NT2/D1 (cell line): ENCODE data around the gene SCAI.

Experiments
- DNase-seq: peaks from one replicate; pipeline ENCODE4 v3.0.0-alpha.2; 2011; ENCODE audit warnings: low read depth, low spot score
- H3K27me3 ChIP-seq: 2 replicates; pipeline ENCODE4 v1.6.0; 2011; ENCODE audit warnings: mild to moderate bottlenecking; ENCODE audit not compliant: insufficient read length, insufficient read depth
- H3K36me3 ChIP-seq: 2 replicates; pipeline ENCODE4 v1.6.1; 2011; ENCODE audit warnings: mild to moderate bottlenecking, low read length, mixed read lengths; ENCODE audit not compliant: insufficient read depth, insufficient read length
- H3K4me1 ChIP-seq: 2 replicates; pipeline ENCODE4 v1.5.1; 2011; ENCODE audit not compliant: insufficient read depth, insufficient read length
- H3K4me3 ChIP-seq: 2 replicates; pipeline ENCODE4 v1.5.1; 2011; ENCODE audit warnings: low read depth; ENCODE audit not compliant: insufficient read length
- H3K9ac ChIP-seq: 2 replicates; pipeline ENCODE4 v1.6.0; 2011; ENCODE audit warnings: low read depth; ENCODE audit not compliant: insufficient read length
- H3K9me3 ChIP-seq: 2 replicates; pipeline ENCODE4 v1.5.1; 2011; ENCODE audit warnings: mild to moderate bottlenecking, low read length; ENCODE audit not compliant: insufficient read depth
- SUZ12 ChIP-seq: IDR thresholded peaks from 2 replicates; pipeline ENCODE4 v1.6.1; 2011; ENCODE audit not compliant: insufficient read length, insufficient read depth; ENCODE audit errors: extremely low read depth
- YY1 ChIP-seq: IDR thresholded peaks from 2 replicates; pipeline ENCODE4 v1.6.1; 2011; ENCODE audit not compliant: insufficient read length, insufficient read depth
- ZNF274 ChIP-seq: IDR thresholded peaks from 2 replicates; pipeline ENCODE4 v1.6.1; 2011; ENCODE audit warnings: mild to moderate bottlenecking, low read depth, low read length

SCAI gene

DNA sequence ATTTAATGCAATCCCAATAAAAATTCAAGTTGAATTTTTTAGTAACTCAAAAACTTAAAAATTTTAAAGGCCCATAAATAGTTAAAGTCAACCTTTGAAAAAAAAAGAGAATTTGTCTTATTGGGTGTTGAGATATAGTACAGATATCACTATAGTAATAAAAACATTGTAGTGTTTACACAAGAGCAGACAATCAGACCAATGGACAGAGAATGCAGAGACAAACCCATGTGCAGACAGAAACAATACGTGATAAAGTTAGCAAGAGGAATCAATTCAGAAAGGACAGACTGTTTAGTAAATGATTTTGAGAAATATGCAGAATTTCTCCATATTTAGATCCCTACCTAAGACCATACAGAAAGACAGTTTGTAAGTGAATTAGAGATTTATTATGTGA lies 236.4 kb downstream of the SCAI start:
- H3K36me3 ChIP-seq: peaks cover 5% of the 10 kb centered on the region
- H3K27me3 ChIP-seq: no peaks in the 10 kb centered on the region
- H3K4me1 ChIP-seq: no peaks in the 10 kb centered on the region
- DNase-seq: no peak
- H3K4me3 ChIP-seq: no peak overlapping the region
- no peak overlapping the region for H3K9ac ChIP-seq
- TF ChIP-seq ZNF274: no peak
- TF ChIP-seq YY1: no peak
- no peak for TF ChIP-seq SUZ12
- no peaks in the 10 kb centered on the region for H3K9me3 ChIP-seq

- Histone ChIP-seq H3K9me3 (no peaks in the 10 kb centered on the region), H3K4me3 (no peak overlapping the region), H3K9ac (no peak overlapping the region), H3K27me3 (no peaks in the 10 kb centered on the region), H3K4me1 (peaks cover 2% of the 10 kb centered on the region), H3K36me3 (peaks cover 17% of the 10 kb centered on the region)
- TF ChIP-seq YY1 (no peak), ZNF274 (no peak)
- DNase-seq: no peak
Measured at GRCh38 chr9:124899845-124900244, 243.5 kb downstream of the SCAI start.

DNA sequence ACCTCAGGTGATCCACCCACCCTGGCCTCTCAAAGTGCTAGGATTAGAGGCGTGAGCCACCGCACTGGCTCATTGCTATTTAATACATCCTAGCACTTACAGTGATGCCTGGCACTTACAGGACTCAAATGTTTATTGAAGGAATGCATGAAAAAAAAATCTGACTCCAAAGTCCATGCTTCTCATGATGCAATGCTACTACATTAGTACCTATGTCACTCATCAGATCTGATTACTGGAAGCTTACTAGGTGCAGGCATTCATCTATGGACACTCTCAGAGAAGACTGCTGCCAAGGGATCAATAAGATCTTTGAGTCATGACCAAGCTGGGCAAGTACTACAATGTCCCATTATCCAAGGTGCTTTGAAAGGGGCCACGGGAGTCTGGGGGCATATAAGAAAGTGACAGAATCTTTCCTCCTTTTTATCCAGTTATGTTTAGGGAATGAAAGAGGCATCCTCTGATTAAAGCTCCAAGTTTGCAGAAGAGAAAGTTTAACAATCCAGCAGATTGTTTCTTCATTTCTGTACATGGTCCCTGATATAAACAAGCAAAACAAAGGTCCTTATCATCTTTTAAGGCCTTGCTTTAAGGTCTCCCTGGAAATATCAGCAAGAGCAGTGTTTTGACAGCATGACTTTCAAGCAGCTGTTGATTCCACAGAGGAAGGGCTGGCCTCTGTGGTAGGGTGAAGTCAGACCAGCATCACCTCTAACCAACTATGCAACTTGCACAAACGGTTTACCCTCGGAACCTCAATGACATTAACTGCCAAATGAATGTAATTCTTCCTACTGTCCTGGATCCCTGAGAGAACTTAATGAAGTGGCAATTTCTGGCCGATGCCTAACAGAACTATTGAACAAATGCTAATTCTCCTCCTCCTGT lies 245.5 kb downstream of the SCAI start:
- peaks cover 2% of the 10 kb centered on the region for H3K4me1 ChIP-seq
- DNase-seq: no peak
- H3K27me3 ChIP-seq: no peaks in the 10 kb centered on the region
- no peak for TF ChIP-seq SUZ12
- no peak for TF ChIP-seq ZNF274
- TF ChIP-seq YY1: no peak
- H3K9me3 ChIP-seq: no peaks in the 10 kb centered on the region
- H3K4me3 ChIP-seq: no peak overlapping the region
- peaks cover 23% of the 10 kb centered on the region for H3K36me3 ChIP-seq
- no peak overlapping the region for H3K9ac ChIP-seq

- H3K9ac ChIP-seq: no peak overlapping the region
- DNase-seq: peak; percentile 44
Measured at GRCh38 chr9:124894741-124895170, 248.6 kb downstream of the SCAI start.

DNA sequence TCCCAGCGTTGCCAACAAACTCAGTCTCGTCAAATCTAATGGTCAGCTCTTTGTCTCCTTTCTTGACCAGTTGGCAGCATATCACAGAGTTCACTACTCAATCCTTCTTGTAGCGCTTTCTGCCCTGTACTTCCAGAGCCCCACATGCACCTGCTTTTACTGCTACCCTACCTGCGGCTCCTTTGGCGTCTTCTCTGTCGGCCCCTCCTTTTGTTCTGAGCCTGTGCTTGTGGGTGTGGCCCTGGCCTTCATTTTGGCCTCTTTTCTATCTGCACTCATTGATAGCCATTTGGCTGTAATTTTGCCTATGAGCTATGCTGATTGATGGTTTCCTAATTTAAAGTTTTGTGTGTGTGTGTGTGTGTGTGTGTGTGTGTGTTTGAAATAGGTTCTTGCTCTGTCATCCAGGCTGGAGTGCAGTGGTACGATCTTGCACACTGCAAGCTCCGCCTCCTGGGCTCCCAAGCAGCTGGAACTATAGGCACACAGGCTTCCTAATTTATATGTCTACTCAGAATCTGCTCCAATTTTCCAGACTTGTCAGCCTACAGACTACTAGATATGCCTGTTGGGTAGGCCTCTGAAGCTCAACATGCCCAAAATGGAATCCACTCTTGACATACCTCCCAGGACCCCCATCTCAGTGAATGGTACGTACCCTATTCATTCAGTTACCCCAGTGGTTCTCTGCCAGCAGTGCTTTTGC lies 249.1 kb downstream of the SCAI start:
- Histone ChIP-seq H3K27me3 (no peaks in the 10 kb centered on the region), H3K9me3 (no peaks in the 10 kb centered on the region), H3K4me3 (no peak overlapping the region), H3K9ac (no peak overlapping the region), H3K4me1 (no peaks in the 10 kb centered on the region), H3K36me3 (peaks cover 38% of the 10 kb centered on the region)
- no peak for TF ChIP-seq SUZ12
- no peak for TF ChIP-seq ZNF274
- TF ChIP-seq YY1: no peak
- DNase-seq: no peak

More at GRCh38 chr9:124894741-124895170, 248.6 kb downstream of the SCAI start:
- Histone ChIP-seq H3K4me3 (no peak overlapping the region), H3K27me3 (no peaks in the 10 kb centered on the region), H3K36me3 (peaks cover 36% of the 10 kb centered on the region), H3K9me3 (no peaks in the 10 kb centered on the region), H3K4me1 (no peaks in the 10 kb centered on the region)
- TF ChIP-seq ZNF274 (no peak), YY1 (no peak), SUZ12 (no peak)
